ENCODE data around the gene TP53AIP1.

TP53AIP1 gene

DNA sequence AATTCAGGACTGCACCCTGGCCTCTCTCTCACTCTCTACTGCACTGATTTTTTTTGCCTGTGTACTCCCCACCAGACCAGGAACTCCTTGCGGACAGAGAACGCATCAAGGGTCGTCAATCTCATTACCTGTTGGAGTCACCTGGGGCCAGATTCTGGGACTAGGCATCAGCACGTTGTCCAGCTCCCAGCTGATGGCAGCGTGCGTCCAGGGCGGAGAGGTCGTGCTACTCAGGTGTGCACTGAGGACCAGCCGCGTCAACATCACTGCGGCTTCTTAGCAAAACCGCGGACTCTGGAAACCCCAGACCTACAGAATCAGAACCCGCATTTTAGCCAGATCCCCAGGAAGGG lies 38.4 kb downstream of the TP53AIP1 start:
- no peak for DNase-seq

DNA sequence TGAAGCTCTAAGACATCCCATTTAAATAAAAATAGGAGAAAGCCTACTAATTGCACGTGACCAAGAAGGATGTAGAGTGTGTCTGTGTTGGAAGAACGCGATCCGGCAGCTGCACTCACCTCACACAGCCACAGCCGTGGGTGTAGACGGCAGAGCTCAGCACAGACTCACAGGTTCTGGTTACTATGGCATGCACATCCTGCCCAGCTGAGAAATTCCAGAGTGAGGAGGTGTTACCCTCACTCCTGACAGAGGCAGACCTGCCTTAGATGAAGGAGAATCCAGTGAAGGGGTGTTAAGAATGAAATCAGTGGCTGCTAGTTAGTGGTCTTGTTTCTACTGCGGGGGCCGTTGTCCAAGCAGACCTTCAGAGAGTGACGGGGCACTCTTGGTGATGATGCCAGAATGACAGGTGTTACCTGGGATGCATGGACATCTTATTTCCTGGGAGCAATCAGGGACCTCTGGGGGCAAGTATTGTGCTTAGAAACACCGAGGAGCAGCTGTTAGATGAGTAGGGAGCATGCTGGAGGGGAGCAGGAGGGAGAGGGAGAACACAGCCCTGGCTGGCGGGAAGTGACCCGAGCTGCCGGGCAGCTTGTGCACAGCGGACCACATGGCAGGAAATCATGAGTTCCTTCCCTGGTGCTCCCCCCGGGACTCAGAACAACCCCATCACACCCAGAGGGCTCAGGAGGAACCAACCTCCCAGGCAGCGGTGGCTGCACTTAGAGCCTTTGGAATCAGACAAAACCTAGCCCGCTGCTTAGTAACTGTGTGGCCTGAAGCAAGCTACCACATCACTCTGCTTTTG lies 39.2 kb downstream of the TP53AIP1 start:
- peak in 1 of 2 experiments; percentile 18 for DNase-seq

DNA sequence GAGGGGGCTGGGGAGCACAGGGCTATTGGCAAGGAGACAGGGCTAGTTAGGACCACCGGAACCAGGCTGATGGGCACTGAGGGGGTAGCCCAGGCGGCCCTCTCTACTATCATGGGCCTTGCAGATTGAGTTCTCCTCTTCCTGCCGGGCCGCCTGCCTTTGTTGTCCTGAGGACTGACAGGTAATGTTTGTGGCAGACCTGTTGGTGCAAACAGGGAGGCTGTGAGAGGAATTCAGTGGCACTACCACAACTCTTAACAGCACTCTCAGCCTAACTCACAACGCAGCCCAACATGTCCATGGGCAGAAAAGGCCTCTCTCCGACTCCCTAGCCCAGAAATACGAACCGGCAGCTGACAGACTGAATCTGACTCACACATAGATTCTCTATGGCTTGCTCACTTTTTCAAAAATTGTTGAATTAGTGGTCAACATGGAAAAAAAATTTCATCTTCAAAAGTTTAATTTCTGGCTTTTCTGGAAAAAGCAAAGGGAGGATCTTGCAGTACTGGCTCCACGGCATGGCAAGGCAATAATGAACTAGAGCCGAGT lies 40.1 kb downstream of the TP53AIP1 start:
- no peak for DNase-seq

- DNase-seq, result no peak
Measured at GRCh38 chr11:128901653-128902514, 40.8 kb downstream of the TP53AIP1 start.

- peak; percentile 21 to 56 for DNase-seq
Measured at GRCh38 chr11:128900468-128900867, 42.2 kb downstream of the TP53AIP1 start.

- no peak for DNase-seq
Measured at GRCh38 chr11:128898580-128899344, 43.9 kb downstream of the TP53AIP1 start.

- no peak for DNase-seq
Measured at GRCh38 chr11:128897826-128898225, 44.8 kb downstream of the TP53AIP1 start.

DNA sequence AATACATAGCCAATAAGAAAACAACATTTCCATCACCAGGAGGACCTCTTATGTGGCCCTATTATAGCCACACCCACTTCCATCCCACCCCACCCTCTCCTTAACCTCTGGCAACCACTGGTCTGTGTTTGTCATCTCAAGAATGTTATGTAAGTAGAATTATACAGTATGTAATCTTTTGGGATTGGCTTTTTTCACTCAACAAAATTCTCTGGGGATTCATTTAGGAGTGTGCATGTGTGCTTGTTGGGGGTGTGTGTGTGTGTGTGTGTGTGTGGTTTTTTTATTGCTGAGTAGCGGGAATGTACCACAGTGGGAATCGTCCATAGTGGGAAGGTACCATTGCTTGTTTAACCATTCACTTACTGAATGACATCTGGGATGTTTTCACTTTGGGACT lies 46.3 kb downstream of the TP53AIP1 start:
- DNase-seq, result no peak

- DNase-seq, result no peak
Measured at GRCh38 chr11:128895526-128895925, 47.1 kb downstream of the TP53AIP1 start.

DNA sequence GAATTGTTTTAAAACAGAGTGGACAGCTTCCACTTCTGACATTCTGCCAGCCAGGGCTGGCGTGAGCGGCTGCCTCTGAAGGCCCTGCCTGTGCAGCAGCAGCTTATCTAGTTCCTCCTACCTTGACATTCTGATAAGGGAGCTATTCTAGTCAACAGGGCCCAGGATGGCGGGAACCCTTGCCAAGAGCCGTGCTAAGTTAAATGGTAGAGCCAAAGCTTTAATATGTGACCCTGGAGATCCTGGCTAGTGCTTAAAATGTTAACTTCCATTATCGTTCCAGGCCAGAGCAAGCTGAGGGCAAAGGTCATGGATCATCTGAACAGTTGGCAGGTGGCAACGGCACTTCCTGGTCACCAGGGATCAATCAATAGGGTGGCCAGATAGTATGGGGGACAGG lies 48.0 kb downstream of the TP53AIP1 start:
- no peak for DNase-seq

GRCh38 chr11:128894286-128894681 lies 48.4 kb downstream of the TP53AIP1 start:
- DNase-seq, result no peak

- no peak for DNase-seq
Measured at GRCh38 chr11:128893578-128894285, 48.9 kb downstream of the TP53AIP1 start.

GRCh38 chr11:128892866-128893565 lies 49.7 kb downstream of the TP53AIP1 start:
- DNase-seq, result no peak

GRCh38 chr11:128891913-128892398 lies 50.7 kb downstream of the TP53AIP1 start:
- DNase-seq, result no peak

- peak; percentile 34 to 54 for DNase-seq
Measured at GRCh38 chr11:128890543-128891368, 51.9 kb downstream of the TP53AIP1 start, which contains the start of gene KCNJ5. Gene KCNJ5, plus strand, starts transcription at chr11:128891356. Its CDS starts 19,918 bp downstream, at chr11:128911274.

DNA sequence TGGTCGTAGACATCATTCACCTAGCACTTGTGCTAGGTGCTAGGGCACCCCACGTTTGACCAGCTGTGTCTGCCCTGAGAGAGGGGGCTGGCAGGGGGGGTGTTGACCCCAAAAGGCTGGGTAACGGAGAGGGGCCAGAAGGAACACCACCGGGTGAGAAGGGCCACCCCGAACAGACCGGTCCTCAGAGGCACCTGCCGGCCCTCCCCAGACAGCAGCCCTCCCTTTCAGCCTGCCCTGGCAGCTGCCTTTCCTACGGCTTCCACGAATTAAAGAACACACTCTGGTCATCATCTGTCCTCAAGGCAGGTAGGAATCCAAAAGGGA lies 52.5 kb downstream of the TP53AIP1 start:
- DNase-seq, result no peak

- DNase-seq, result no peak
Measured at GRCh38 chr11:128889657-128890213, 52.9 kb downstream of the TP53AIP1 start.

DNA sequence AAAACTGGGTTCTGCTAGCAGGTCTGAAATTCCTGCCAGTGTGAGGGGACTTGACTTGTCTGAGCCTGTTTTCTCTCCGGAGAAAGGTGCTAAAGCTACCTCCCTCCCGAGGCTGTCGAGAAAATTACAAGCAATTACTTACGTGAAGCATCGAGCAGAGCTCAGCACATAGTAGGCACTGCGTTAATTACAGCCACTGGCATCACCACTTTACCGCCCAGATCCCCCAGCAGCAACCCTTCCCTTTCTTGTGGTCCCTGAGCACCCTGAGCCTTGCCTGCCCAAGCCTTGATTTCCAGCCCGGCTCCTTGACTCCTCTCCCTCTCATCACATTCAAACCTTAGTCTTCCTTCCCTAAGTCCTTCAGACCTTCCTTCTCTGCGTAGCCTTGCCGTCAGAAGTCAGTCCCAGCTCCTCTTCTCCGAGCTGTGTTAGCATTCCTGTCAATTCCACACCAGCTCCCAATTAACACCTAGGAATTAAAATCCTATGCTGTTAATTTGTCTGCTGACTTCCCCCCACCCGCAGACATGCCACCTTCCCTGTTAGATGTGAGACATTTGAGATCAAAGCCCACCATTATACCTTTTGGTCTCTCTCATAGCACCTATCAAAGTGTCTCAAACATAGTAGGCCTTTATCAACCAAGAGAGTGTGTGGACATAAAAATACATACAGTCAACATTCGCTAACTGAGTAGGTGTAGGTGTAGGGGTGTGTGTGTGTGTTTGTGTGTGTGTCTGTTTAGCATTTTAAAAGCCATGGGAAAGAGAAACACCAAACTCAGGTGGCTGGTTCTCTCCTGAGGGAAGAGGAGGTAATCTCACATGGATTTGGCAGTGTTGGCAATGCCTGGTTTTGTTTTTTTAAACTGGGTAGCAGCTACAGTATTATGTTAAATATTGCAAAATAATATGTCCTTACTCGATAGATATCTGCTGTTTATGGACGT lies 54.4 kb downstream of the TP53AIP1 start:
- no peak for DNase-seq

Measured in NCI-H2081 (cell line).